Stimulated activated CD8-positive, alpha-beta memory T cell treated with anti-CD3 and anti-CD28 coated beads, Interleukin-12 subunit alpha, Interleukin-12 subunit beta, amount 100 ng/mL, for 1 hour (primary cell): ENCODE data around the gene PITPNC1.
"Not testable (repeated sequence)": the region's sequence is repeated elsewhere in the genome, so short reads cannot be mapped to it uniquely, and the experiment has no call there.

Source experiments
- DNase-seq: peaks from one replicate; pipeline ENCODE4 v3.0.0-alpha.2; 2020; ENCODE audit warnings: low read depth

PITPNC1 gene

DNA sequence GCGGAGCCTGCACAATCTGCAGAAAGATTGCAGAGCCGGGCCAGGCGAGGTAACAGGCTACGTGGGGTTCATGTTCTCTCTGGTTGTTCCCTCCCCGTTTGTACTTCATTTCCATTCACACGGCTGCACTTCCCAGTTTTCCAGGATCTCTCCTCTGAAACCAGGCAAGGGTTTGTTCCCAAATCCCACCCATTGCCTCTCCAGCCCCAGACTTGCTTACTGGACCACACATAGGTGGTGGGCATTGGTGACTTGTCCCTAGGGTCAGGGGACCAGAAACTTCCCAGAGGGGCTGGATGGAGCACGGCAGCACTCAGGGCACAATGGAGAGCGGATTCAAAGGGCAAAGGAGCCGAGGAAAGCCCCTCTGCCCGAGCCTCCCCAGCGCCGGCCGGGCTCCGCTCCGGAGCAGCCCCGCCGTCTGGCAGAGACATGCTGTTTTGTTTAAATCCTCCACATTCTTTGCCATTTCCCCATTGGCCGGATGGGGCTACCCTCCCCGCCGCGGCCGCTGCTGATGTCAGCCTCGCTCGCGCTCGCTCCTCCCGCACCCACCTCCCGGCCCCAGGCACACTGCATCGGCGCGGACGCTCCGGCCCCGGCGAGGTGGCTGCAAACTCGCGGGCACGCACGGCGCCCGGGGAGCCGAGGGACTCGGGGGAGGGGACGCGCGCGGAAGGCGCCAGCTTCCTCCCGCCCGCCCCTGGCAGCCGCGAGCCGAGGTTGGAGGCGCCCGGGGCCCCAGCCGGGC, at the start of gene PITPNC1:
PITPNC1 (plus strand) TSS at position 545 of the 751 bp plus-strand sequence.
- peak; percentile 77 for DNase-seq

DNA sequence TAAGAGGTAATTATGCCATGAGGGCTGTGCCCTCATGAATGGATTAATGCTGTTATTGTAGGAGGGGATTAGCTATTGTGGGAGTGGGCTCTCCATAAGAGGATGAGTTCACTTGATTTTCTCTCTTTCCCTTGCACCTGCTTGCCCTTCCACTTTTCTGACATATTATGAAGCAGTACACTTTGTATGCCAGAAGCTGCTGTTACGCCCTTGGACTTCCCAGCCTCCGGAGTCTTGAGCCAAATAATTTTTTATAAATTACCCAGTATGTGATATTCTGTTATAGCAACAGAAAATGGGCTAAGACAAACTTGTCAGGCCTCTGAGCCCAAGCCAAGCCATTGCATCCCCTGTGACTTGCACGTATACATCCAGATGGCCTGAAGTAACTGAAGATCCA, 49.1 kb upstream of the PITPNC1 start:
- DNase-seq: no peak

DNA sequence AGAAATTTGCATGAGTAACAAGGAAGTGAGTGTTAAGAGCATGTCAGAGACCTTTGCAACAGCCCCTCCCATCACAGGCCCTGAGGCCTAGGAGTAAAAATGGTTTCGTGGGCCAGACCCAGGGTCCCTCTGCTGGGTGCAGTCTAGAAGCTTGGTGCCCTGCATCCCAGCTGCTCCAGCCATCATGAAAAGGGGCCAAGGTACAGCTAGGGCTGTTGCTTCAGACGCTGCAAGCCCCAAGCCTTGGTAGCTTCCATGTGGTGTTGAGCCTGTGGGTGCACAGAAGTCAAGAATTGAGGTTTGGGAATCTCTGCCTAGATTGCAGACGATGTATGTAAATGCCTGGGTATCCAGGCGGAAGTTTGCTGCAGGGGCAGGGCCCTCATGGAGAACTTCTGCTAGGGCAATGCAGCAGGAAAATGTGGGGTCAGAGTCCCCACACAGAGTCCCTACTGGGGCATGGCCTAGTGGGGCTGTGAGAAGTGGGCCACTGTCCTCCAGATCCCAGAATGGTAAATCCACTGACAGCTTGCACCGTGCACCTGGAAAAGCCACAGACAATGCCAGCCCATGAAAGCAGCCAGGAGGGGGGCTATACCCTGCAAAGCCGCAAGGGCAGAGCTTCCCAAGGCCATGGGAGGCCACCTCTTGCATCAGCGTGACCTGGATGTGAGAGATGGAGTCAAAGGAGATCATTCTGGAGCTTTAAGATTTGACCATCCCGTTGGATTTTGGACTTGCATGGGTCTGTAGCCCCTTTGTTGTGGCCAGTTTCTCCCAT, 45.5 kb upstream of the PITPNC1 start:
- not testable (repeated sequence) for DNase-seq

DNA sequence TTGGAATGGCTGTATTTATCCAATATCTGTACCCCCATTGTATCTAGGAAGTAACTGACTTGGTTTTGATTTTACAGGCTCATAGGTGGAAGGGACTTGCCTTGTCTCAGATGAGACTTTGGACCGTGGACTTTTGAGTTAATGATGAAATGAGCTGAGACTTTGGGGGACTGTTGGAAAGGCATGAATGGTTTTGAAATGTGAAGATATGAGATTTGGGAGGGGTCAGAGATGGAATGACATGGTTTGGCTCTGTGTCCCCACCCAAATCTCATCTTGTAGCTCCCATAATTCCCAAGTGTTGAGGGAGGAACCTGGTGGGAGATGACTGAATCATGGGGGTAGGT, 44.9 kb upstream of the PITPNC1 start:
- not testable (repeated sequence) for DNase-seq

DNA sequence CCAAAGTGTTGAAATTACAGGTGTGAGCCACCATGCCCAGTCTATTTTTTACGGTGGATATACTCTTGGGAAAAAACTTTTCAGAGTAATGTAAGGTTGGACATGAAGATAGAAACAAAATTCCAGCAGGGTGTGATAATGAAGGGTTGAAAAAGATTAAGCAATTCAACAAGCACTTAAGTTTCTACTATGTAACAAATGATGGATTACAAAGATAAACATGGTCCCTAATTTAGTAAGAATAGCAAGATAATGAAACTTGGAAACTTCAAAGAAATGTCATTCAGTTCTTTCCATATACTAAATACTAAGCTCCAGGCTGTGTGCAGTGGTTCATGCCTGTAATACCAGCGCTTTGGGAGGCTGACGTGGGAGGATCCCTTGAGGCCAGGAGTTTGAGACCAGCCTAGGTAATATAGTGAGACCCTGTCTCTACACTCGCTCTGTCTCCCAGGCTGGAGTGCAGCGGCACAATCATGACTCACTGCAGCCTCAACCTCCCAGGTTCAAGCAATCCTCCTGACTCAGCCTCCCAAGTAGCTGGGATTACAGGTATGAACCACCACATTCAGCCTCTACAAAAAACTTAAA, 41.7 kb upstream of the PITPNC1 start:
- DNase-seq: no peak

DNA sequence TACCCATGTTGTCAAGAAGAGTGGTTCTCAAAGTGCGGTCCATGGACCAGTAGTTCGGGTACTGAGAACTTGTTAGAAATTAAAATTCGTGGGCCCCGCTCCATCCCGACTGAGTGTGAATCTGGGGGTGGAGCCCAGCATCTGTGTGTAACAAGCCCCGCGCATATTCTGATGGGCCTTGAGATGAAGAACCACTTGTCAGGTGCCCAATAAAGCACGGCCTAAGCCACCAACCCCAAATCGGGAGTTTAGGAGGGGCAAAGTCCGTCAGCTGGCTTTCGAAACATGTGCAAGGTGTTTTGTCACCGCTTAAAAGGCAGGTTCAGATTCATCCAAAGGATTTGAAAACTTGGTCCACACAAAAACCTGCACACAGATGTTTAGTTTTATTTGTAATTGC, 40.2 kb upstream of the PITPNC1 start:
- no peak for DNase-seq

DNA sequence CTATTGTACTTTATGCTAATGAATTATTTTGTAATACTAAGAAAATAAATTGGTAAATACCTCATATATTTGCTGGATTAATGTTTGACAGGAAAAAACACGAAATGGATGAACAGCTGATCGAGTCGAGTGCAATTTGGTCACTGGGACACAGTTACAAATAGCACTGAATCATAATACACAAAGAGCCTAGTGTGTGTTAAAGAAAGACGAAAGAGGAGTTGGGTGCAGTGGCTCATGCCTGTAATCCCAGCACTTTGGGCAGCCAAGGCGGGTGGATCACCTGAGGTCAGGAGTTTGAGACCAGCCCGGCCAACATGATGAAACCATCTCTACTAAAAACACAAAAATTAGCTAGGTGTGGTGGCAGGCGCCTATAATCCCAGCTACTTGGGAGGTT, 38.7 kb upstream of the PITPNC1 start:
- DNase-seq: not testable (repeated sequence)

DNA sequence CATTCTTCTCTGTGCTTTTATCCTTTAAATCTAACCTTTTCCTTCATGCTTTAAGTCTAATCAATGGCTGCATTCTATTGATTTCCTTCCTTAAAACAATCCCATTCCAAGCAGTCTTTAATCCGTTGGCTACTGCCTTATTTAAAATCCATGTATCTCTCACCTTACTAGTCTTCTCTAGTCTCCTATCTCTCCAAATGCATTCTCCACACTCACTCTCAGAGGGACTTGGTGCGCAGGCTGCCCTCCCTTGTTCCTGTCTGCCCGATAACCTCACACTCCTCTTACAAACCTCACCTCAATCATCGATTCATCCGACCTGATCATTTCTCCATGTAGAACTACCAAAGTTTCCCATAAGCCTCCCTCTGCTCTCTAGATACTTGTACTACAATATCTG, 33.8 kb upstream of the PITPNC1 start:
- DNase-seq: no peak

DNA sequence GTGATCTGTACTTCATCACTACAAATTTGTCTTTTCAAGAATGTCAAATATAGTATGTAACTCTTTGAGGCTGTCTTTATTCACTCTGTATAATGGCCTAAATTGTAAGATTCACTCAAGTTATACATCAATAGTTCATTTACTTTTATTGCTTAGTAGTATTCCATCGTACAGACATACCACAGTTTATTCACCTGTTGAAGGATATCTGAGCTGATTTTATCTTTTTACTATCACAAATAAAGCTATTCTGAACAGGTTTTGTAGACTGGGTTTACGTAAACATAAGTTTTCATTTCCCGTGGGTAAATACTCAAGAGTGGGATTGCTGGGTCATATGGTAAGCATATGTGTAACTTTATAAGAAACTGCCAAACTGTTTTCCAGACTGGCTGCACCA, 29.3 kb upstream of the PITPNC1 start:
- DNase-seq: no peak

DNA sequence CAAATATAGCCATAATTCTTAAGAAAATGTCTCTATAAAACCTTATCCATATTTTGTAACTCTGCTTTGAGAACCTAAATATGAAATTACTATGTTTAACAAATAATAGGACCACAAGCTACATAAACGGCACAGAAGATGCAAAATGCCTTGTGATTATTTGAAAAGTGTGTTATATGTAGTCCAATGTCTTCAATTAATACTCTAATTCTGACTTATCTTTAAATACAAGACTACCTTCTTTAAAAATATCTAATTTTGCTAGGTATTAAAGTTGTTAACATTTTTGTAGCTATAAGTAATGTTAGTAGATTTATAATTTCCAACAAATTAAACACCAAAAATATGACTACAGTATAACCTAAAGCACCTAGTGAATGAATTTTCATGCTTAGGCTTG, 27.7 kb upstream of the PITPNC1 start:
- no peak for DNase-seq

DNA sequence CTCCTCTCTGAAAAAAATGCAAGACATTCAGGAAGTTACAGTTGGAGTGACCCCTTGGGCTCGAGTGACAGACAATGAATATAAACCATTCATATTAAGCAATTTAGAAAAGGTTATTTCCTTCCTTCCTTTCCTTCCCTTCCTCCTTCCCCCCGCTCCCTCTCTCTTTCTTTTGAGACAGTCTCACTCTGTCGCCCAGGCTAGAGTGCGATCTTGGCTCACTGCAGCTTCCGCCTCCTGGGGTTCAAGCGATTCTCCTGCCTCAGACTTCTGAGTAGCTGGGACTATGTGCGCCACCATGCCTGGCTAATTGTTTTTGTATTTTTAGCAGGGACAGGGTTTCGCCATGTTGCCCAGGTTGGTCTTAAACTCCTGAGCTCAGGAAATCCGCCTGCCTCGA, 23.9 kb upstream of the PITPNC1 start:
- DNase-seq: no peak

DNA sequence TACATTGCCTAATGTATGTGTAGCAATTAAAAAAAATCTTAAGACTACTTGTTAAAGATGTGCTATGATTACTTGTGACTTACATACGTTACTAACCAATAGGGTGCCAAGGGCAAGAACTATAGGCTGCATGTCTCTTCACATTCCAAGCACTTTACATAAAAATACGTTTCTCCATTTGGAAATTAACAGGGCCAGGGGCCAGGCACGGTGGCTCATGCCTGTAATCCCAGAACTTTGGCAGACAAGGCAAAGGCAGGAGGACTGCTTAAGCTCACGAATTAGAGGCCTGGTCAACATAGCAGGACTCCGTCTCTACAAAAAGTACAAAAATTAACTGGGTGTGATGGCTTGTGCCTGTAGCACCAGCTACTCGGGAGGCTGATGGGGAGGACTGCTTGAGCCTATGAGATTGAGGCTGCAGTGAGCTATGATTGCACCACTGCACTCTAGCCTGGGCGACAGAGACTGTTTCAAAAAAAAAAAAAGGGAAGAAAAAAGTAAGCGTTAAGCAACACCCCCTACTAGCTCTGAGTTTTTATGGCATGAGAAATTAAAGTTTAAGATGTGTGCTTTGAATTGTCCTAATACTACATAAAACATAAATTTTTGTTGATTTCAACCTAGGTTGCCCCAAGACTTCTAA, 23.0 kb upstream of the PITPNC1 start:
- no peak for DNase-seq

DNA sequence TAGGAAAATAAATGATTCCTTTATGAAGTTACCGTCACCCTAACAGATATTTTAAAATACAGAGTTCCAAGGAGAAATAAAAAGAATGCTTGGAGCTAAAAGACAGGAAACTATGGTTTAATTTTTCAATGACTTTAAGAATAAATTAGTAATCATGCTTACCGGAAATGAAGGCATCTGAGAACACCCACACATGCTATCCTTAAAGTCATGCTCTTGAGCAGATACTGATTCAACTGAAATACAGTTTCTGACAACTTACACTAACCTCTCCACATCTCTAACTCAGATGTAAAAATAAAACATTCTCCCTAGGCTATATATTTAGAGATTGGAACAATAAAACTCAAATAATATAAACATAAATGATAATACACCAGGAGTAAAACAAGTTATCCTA, 18.5 kb upstream of the PITPNC1 start:
- DNase-seq: no peak

DNA sequence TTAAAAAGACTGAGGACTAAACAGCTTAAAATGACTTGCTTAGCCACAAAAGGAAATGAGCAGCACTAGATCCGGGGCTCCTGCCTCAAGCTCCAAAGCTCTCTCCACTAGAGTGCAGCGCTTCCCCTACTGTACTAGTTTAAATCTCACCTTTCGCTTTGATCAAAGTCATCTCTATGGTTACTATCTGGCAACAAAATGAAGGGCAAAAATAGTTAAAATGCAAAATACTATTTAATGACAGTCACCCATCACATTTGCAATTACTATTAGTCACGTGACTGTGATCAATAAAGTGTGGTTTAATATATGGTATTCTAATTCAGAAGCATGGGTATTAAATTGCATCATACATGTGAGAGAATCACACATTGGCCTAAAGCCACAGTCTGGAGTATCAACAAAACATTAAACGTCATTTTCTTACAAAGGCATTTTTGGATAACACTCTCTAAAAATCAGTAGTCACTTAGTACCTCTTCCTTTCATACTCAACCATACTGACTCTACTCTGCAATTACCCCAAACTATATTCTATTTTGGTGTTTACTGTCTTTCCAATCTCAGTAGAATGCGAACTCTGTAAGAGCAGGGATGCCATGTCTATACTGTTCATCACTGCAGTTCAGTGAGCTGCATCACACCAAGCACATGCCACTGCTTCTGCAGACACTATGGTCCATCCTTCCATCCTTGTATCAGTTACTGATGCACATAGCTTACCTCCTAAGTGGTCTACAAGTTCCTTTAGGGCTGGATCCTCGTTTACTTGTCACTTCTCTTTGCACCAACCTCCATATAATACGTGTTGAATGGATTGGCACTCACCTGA, 16.9 kb upstream of the PITPNC1 start:
- DNase-seq: peak; percentile 27

DNA sequence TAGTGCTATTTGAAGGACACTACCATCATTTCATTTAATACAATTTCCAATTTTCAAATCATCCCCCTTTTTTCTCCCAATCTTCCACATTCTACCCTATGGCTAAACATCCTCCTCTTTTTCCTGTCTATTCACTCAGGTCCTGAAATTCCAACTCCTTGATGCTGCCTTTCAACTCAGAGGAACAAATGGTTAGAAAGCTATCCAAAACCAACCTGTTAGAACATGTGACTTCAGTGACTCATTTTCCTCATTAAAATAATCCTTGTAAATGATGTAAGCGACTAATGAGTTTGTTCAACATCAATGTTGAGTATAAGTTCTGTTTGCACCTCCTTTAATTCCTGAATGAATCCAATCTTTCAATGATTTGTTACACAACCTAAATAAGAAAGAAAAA, 16.2 kb upstream of the PITPNC1 start:
- DNase-seq: no peak

DNA sequence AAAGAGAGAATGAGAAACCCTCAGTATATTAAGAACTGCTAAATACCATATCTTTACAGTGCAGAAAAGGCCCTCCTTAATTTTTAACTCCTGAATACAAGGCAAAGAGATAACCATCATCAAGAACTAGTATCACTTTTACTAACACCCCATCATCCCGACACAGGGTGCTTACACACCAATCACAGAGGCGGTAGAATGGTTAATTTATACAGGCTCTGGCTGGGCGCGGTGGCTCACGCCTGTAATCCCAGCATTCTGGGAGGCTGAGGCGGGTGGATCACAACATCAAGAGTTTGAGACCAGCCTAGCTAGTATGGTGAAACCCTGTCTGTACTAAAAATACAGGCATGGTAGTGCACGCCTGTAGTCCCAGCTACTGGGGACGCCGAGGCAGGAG, 14.9 kb upstream of the PITPNC1 start:
- DNase-seq: no peak

DNA sequence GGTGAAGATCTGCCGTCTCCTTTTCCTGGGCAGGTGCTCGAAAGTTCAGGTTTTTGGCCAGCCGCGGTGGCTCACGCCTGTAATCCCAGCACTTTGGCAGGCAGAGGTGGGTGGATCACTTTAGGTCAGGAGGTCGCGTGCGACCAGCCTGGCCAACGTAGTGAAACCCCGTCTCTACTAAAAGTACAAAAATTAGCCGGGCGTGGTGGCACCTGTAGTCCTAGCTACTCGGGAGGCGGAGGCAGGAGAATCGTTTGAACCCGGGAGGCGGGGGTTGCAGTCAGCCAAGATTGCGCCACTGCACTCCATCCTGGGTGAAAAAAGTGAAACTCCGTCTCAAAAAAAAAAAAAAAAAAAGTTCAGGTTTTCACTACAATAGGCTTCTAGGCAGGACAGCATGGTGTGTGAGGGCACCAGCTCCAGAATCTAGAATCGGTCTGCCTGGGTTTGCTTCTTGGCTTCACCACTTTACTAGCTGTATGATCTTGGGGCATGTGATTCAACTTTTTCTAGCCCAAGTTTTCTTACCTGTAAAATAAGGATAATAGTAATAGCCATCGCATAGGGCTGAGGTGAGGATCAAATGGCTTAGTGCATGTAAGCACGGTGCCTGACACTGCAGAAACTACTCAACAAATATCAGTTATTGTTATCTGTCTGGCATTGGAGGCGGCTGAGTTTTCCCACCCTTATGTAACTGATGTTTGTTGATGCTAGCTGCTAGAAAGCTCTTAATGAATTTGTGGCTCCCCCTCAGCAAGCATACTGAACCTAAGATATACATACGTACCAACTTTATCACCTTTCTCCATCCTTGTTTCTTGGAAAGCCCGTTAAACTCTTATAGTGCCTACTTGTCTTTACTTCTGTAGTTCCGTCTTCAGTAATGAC, 12.0 kb upstream of the PITPNC1 start:
- DNase-seq: no peak

DNA sequence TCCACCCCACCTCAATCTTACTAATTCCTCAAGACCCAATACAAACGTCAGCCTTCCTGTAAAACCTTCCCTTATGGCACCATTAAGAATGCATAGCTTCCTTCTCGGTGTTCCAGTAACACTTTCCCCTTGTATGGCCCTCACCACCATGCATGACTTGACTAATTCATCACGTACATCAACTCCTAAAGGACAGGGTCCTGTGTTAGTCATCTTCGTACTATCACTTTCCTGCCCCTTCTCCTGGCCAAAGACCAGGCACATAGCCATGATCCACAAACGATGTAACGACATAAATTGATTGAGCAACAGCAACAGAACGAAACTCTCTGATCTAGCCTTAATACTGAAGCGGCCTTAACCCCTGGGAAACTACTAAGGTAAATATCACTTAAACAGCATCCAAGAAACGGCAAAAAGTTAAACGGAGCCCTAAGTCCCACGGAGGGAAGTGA, 11.3 kb upstream of the PITPNC1 start:
- no peak for DNase-seq

DNA sequence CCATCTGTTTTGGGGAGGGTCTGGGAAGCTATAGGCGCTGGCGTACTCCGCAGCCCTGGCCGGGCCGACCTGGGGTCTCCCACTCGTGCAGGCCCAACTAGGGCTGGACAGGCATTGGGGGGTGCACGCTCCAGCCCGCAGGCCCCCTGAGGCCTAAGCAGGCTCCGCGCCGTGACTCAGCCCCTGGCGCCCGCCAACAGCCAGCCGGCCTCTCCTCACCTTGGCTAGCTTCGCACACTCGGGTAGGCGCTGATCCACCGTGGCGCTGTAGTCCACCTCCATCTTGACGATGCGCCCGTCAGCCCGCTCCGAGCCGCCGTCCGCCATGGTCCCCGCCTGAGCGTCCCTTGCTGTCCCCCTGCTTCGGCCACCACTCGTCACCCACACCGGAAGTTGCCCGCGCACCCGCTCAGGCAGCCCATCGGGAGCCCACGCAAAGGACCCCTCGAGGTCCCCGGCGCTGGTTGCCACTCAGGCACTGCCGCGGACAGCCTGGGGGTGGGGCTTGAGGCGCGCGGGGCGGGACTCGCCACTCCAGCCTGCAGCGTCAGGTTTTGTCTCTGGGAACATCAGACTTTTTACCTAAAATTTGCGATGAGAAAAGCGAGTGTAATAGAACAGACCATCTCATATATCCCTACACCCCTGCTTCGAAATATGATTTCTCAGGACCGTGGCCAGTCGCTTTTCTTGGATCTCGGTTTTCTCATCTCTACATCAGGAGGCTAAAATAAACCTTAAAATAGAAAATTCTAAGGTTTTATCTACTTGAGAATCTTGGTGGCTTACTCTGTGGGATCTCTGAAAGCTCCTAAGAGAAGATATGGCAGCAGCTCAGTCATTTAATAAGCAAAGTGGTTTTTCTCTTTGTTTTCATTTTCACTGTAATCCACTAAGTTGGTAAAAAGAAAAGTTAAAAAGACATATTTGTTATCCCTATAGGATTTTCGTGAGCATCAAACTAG, 10.6 kb upstream of the PITPNC1 start, which contains the start of gene PSMD12:
PSMD12 (minus strand) TSS at position 385 of the 965 bp plus-strand sequence; CDS start at position 327, 58 bp downstream.
- DNase-seq: peak; percentile 89
